ENCODE results near the gene ACVR1B. TPM values are rescaled to one million over a fixed set of nuclear protein-coding genes. Genes with fewer than 3 reads are reported as not detected.
A peak's percentile ranks its signal among the peaks of the same experiment; 100 is the strongest.

The ACVR1B gene
- 14.8 and 58.1 TPM in 2 replicates for total RNA-seq

DNA sequence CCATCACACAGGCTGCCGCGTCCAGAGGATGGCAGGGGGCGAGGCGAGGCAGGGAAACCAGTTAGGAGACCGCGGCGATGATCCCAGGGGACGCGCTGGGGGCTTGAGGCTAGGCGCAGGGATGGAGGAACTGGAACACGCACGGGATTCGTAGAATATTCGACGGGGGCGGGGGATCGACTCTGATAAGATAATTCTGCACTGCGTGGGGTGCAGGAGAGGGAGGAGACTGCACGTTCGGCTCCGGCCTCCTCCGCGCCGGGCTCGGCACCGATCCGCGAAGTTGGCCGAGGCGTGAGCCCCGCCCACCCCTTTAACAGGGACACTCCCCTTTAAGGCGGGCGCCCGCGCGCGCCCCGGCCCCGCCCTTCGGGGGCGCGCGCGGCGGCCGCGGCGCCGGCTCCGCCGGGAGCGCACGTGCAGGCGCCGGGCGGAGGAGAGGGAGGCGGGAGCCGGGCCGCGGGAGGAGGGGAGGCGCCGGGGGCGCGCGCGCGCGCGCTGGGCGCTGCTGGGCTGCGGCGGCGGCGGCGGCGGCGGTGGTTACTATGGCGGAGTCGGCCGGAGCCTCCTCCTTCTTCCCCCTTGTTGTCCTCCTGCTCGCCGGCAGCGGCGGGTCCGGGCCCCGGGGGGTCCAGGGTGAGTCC lies at the start of gene ACVR1B:
Gene ACVR1B, plus strand, starts transcription at position 501 of the 644 bp plus-strand sequence. Its CDS starts 45 bp downstream, at position 546.
- DNase-seq (ENCODE audit: low read depth) = peak; percentile 66

DNA sequence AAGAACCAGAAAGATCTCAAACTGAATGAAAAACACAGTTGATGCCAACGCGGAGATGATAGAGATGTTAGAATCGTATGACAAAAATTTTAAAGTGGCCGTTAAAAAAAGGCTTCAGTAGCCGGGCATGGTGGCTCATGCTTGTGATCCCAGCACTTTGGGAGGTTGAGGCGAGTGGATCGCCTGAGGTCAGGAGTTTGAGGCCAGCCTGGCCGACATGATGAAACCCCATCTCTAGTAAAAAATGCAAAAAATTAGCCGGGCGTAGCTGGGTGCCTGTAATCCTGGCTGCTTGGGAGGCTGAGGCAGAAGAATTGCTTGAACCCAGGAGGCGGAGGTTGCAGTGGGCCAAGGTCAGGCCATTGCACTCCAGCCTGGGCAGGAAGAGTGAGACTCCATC lies 49.6 kb upstream of the ACVR1B start:
- DNase-seq (ENCODE audit: low read depth) = no peak

DNA sequence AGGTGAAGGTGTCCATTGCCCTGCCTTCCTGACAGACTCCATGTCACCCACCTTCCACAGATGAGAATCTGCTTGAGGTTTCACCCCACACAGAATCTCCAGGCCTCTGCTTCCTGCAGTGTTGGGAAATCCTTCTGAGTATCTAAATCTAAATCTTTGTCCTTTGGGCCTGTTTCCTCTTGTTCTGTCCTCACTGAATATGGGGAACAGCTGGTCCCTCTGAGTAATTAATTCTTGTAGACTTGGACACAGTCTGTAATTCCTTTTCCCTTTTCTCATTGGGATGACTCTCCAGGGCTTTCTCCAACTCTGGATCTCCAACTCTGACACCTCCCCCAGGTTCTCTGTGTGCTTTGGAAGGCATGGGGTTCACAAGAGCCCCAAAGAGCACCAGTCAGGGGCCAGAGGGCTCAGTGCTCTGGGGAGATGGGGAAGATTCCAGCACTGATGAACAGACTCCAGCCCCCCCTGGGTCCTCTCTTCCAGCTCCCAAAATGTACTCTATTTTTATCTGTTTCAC lies 46.5 kb upstream of the ACVR1B start:
- no peak for DNase-seq (ENCODE audit: low read depth)

DNA sequence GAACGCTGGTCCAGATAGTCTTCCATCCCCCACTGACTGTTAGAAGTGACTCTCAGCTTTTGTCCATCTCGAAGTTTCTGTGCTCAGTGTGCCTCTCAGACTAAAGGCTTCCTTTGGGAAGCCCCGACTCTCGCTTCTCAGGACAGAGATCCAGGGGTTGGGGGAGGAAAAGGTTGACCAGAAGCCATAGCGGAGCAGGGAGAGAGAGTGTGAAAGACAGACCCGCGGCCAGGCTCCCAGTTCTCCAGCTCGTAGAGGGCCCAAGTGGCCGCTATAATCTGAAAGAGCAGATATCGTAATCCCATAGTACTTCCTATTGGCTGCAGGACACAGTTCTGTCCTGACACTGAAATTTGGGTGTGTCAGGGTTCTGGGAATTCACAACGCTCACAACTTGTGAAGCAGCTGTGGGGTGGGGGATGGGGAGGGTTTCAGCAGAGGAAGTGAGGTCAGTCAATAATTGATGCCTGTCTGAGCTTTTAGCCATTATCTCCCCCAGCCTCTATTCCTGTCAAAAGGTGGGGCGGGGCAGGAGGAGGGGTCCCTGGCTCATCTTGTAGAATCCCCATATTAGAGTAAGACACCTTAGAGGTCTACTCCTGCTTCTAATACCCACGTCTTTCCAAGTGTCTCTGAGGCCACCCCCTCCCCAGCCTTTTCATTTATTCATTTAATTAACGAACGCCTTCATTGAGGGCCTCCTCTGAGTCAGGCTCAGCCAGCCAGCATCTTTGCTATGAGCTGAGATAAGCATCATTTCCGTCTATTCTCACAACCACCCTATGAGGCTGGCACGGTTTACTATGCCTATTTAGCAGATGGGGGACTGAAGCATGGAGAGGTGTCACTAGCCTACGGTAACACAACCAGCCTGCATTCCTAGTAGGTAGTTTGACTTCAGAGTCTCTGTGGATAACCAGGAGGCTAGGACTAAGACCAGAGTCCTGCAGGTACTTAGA lies 45.7 kb upstream of the ACVR1B start:
- DNase-seq (ENCODE audit: low read depth) = no peak

DNA sequence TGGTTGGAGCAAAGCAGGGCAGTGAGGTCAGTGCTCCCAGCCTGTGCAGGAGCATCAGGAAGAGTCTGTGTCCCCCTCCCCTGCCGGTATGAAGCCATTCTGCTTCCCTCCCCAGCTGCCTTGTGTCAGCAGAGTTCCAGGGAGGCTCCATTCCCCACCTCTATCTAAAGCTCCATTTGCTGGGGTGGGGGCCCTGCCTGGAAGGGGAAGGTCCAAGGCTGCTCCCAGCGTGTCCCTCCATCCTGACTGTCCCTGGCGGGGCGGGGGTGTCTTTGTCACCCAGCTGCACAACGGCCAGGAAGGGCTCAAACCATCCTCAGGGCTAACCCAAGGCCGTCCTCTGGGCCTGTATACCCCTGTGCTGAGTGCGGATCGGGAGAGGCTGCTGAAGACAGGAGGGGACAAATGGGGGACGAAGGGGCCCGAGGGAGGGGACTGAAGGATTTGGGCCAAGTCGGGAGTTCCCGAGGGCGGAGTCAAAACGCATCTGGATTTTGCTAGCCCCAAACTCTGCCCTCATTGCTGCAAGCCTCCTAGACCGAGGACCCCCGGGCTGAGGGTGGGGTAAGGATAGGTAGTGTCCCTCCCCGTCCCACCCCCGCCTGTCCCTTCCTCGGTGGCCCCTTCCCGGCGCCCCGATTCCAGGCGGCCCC lies 44.9 kb upstream of the ACVR1B start:
- no peak for DNase-seq (ENCODE audit: low read depth)

DNA sequence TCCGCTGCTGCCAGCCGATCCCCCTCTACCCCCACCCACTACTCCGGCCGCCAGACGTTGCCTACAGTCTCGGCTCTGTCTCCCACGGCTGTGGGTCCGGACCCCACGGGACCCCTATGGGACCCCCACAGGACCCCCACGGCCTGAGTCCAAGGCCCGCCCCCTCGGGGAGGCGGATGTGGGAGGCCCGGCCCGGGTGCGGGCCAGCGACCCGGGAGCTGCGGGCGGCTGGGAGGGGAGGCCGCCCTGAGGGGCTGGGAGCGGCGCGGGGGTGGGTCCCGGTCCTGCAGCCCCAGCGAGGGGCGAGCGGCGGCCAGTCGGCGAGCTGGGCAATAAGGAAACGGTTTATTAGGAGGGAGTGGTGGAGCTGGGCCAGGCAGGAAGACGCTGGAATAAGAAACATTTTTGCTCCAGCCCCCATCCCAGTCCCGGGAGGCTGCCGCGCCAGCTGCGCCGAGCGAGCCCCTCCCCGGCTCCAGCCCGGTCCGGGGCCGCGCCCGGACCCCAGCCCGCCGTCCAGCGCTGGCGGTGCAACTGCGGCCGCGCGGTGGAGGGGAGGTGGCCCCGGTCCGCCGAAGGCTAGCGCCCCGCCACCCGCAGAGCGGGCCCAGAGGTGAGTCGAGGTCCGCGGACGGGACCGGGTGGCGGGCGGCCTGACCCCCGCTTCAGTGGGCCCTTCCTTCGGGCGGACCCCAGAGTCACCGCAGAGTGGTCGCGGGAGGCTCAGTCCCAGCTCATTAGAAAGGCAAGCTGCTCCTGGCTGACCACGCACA lies 44.2 kb upstream of the ACVR1B start, which contains the start of gene ACVRL1:
Gene ACVRL1, plus strand, starts transcription at position 422 of the 773 bp plus-strand sequence. CDS start 4,971 bp downstream, outside the sequence.
- DNase-seq (ENCODE audit: low read depth) = no peak

DNA sequence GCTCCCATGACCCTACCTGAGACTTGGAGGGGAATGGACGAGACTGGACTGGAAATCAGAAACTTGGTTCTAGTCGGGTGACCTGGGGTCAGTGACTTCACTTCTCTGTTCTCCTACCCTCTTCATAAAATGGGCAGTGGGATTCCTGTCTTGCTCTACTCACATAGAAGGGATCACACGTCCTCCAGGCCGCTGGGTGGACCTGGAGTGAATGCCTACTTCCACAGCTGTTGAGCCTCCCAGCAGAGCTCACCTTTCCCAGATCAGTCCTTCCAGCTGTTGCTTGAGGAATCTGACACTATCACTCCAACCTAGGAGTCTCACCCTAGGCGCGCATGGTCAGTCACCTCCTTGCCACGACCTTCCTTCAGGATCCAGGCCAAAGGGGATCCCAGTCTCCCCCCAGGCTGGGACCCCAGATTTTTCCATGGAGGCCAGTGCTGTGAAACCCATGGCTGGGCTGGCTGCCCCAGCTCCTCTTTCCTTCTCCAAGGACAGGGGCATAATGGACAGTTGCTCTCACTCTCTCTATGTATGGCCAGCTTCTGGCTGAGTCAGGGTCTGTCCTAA lies 43.6 kb upstream of the ACVR1B start:
- DNase-seq (ENCODE audit: low read depth) = no peak

DNA sequence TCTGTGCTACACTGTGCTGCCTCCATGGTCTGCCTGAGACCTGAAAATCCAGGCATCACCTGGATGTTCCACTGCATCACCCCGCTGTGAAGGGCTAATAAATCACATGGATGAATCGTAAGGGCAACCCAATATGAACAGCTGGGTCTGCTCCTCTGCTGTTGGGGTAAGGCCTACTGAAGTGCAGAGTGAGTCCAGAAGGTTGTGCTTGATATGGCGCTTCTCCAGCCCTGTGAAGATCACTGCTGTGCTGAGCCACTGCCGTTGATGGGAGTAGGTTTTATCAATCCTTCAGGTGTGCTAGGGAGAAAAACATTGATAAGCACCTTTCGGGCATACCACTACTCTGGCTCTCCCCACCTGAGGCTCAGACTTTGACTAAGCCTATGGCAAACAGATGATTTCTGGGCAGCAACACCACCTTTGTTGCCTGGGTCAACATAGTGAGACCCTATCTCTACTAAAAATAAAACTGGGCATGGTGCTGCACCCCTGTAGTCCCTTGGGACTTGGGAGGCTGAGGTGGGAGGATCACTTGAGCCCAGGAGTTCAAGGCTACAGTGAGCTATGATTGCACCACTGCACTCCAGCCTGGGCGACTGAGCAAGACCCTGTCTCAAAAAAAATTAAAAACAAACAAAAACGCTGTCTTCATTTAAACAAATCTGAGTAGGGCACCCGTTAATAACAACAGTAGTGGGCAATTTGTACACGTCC lies 42.5 kb upstream of the ACVR1B start:
- no peak for DNase-seq (ENCODE audit: low read depth)

DNA sequence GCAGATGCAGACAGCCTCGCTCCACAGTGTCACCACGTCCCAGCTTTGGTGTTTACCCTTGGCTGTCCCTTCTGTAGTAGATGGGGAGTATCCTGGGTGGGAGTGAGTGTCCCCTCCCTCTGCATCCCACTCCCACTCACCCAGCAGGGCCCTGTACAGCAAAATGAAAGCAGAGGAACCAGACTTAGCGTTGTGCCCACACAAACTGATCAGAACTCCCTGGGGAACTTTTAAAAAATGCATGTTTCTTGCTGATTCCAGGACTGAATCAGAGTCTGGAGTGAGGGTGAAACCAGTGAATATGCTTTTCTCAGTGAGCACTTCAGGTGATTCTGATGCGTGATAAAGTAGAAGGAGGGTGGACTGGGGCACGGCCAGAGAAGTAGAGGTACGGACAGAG lies 41.3 kb upstream of the ACVR1B start:
- no peak for DNase-seq (ENCODE audit: low read depth)

DNA sequence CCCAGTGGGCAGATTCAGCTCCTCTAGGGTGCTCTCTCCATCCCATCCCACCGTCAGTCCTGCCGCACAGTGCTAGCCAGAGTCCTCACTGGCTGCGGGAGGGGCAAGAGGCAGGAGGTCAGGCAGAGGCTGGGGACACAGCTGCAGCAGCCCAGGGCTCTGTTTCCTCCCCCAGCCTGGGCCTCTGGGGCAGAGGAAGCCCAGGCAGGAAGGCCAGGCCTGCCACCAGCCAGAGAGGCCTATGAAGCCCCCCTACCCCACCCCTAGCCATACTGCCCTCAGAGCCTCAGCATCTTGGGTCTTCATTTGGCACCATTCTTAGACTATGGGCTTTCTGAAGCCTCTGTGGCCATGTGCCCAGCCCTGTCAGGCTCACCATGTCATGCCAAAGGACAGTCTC lies 40.8 kb upstream of the ACVR1B start:
- no peak for DNase-seq (ENCODE audit: low read depth)

DNA sequence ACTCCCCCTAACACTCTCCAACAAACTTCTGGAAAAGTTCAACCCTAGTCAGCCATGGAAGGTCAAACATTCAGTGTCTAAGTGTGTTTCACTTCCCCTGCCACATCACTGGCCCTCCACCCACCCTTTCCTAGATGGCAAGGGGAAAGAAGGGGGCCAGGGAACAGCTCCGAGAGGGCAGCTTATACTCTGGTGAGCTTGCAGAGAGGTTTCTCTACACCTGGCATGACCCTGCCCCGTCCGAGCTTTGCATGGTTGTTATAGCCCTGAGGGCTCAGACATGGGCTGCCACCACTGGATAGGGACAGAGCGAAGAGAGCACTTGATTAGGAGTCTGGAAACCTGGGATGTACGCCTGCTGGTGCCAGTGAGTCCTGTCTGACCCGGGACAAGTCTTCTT lies 40.2 kb upstream of the ACVR1B start:
- DNase-seq (ENCODE audit: low read depth) = no peak

DNA sequence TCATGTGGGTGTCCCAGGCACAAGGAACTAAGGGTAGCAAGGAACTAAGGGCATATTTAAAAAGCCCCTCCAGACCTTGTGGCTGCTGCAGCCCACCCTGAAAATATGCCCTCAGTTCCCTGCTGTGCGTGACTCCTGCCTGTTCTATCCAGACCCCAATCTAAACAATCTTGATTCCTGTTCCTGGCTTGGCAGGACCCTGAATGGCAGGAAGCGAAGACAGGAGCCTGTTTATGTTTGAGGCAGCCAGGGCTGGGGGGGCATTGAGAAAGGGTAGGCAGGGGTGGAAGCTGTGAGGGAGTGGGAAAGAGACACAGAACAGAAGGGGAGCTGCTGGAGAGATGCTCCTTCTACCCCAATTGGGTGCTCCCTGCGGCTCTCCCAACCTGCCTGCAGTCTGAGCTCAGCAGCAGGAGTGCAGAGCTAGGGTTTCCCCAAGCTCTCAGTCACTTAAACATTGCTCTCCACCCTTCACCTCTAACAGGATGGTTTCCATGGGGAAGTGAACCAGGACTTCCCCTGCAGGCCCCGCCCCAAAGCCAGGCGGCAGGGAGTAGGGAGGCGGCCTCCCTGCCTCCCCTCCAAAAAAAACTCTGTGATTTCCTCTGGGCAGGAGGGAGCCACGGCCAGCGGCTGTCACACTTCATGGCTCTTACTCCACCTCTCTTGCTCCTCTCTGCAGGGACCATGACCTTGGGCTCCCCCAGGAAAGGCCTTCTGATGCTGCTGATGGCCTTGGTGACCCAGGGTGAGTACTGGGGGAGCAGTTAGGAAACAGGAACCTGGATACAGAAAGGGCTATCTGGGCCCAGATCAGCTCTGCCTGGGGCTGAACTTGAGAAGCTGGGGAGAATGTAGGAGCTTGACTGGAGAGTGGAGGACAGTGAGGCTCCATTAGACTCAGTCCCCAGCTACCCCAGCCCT lies 39.4 kb upstream of the ACVR1B start:
- DNase-seq (ENCODE audit: low read depth) = peak; percentile 25

DNA sequence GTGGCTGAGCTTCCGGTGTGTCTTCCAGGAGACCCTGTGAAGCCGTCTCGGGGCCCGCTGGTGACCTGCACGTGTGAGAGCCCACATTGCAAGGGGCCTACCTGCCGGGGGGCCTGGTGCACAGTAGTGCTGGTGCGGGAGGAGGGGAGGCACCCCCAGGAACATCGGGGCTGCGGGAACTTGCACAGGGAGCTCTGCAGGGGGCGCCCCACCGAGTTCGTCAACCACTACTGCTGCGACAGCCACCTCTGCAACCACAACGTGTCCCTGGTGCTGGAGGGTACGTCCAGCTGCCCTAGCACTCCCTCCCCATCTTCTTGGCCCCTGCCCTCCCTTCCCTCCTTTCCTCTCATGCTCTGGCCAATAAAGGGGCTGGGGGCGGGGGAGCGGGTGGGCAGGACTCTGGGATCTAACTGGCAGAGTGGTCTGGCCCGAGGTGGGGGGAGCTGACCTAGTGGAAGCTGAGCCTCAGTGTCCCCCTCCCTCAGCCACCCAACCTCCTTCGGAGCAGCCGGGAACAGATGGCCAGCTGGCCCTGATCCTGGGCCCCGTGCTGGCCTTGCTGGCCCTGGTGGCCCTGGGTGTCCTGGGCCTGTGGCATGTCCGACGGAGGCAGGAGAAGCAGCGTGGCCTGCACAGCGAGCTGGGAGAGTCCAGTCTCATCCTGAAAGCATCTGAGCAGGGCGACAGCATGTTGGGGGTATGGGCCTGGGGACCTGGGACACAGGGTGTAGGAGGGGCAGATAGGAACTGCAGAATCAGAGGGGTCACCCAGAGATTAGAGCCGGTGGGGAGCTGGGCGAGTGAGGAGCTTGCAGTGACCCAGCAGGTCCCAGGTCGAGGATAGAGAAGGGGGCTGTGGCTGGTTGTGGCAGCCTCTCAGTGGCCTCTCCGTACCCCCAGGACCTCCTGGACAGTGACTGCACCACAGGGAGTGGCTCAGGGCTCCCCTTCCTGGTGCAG lies 38.1 kb upstream of the ACVR1B start:
- no peak for DNase-seq (ENCODE audit: low read depth)

DNA sequence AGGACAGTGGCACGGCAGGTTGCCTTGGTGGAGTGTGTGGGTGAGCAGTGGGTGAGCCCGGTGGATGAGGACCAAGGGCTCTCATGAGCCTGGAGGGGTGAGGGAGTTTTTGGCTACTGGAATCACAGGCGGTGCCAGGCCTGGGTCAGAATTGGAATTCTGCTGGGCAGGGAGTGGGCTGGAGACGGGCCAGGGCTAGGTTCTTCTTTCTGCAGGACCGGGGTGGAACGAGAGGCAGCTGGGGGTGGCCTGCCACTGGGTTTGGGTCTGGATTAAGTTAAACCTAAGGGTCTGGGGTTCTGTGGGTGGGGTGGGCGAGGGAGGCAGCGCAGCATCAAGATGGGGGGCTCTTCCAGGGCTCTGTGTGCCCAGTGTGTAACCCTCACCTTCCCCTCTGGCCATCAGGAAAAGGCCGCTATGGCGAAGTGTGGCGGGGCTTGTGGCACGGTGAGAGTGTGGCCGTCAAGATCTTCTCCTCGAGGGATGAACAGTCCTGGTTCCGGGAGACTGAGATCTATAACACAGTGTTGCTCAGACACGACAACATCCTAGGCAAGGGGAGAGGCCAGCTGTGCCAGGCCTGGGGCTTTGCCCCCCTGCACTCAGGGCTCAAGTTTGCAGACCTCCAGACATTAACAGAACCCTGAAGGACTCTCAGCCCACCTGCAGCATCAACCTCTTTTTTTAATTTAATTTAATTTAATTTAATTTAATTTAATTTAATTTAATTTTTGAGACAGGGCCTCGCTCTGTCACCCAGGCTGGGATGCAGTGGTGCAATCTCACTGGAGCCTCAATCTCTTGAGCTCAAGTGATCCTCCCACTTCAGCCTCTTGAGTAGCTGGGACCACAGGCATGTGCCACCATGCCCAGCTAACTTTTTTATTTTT lies 37.2 kb upstream of the ACVR1B start:
- DNase-seq (ENCODE audit: low read depth) = no peak

DNA sequence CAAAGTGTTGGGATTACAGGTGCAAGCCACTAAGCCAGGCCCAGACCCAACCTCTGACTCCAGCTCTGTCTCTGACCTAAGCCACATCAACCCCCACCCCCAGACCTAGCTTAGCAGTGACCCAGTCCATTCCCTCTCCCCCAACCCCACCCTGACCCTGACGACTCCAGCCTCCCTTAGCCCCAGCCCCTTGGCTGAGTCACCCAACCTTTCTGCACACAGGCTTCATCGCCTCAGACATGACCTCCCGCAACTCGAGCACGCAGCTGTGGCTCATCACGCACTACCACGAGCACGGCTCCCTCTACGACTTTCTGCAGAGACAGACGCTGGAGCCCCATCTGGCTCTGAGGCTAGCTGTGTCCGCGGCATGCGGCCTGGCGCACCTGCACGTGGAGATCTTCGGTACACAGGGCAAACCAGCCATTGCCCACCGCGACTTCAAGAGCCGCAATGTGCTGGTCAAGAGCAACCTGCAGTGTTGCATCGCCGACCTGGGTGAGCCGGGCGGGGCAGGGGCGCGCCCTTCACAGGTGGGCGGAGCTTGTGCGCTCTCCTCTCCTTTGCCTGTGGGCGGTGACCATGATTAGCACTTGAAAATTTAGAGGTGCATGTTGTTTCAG lies 36.4 kb upstream of the ACVR1B start:
- DNase-seq (ENCODE audit: low read depth) = no peak

DNA sequence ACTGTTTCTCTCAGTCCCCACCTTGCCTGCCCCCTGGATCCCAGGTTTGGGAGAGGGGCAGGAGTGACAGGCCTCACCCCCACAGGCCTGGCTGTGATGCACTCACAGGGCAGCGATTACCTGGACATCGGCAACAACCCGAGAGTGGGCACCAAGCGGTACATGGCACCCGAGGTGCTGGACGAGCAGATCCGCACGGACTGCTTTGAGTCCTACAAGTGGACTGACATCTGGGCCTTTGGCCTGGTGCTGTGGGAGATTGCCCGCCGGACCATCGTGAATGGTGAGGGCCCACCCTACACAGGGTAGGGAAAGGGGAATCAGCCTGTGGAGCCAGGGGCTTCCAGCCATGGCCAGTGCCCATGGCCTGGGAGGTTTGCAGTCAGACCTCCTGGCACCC lies 35.5 kb upstream of the ACVR1B start:
- no peak for DNase-seq (ENCODE audit: low read depth)

Data from renal cortical epithelial cell (primary cell).